Endothelial cell of umbilical vein (primary cell): ENCODE results near the gene HDAC9. TPM values are rescaled to one million over a fixed set of nuclear protein-coding genes. Genes with fewer than 3 reads are reported as not detected.

Source experiments
- BruUV-seq: library from RNA; stranded (reverse); fragments of 400-500 nt; replicated peaks from 2 replicates; lab custom pipeline; 2021; lab: Mats Ljungman, UMichigan
- CTCF ChIA-PET: fragments of 300-600, 350-600 bp; sonication (Branson Sonifier 250); formaldehyde crosslinking; loops from one replicate; lab custom pipeline; 2021; ENCODE audit warnings: antibody characterized with exemption, inconsistent platforms; lab: Charles Lee
- POLR2A ChIA-PET: fragments of 300-600, 350-600 bp; sonication (Branson Sonifier 250); formaldehyde crosslinking; loops from one replicate; lab custom pipeline; 2021; ENCODE audit warnings: antibody characterized with exemption, inconsistent platforms; lab: Charles Lee
- DNase-seq: peaks from one replicate; pipeline ENCODE4 v3.0.0-alpha.2; 2011; ENCODE audit warnings: low read depth, low spot score
- FAIRE-seq: peaks from 2 replicates; lab custom pipeline; 2011; peaks lifted over from hg19 to GRCh38; lab: Jason Lieb, UNC
- H2AFZ ChIP-seq: 2 replicates; pipeline ENCODE4 v1.6.0; 2012; ENCODE audit warnings: low read depth, low read length, control low read depth, inconsistent platforms
- H3K27ac ChIP-seq: 2 replicates; pipeline ENCODE4 v1.5.1; 2011; ENCODE audit warnings: low read depth, mild to moderate bottlenecking, control low read depth, low read length, moderate library complexity; ENCODE audit not compliant: insufficient read depth
- H3K27me3 ChIP-seq, 2 experiments: 2 replicates each; pipeline versions ENCODE4 v1.6.0 to v1.6.1; 2011; ENCODE audit warnings: low read length in 2 of 2, mixed read lengths in 1 of 2; ENCODE audit not compliant: control insufficient read depth in 2 of 2, insufficient read depth in 2 of 2
- H3K36me3 ChIP-seq, 2 experiments: 2 replicates in 1 of 2; 3 replicates in 1 of 2; pipeline ENCODE4 v1.5.1; 2011; ENCODE audit warnings: low read length in 2 of 2, mild to moderate bottlenecking in 1 of 2, moderate library complexity in 1 of 2; ENCODE audit not compliant: control insufficient read depth in 2 of 2, insufficient read depth in 2 of 2; ENCODE audit errors: extremely low read depth in 1 of 2
- H3K4me1 ChIP-seq: 3 replicates; pipeline ENCODE4 v1.5.1; 2011; ENCODE audit warnings: mild to moderate bottlenecking, low read length; ENCODE audit not compliant: control insufficient read depth, insufficient read depth; ENCODE audit errors: extremely low read depth
- H3K4me2 ChIP-seq: 2 replicates; pipeline ENCODE4 v1.6.1; 2011; ENCODE audit warnings: low read length, control low read depth, mixed read lengths; ENCODE audit not compliant: insufficient read depth
- H3K4me3 ChIP-seq, 3 experiments: fragments of 200-600 bp in 1 of 3; sonication (generic), shearing (Covaris generic) in 1 of 3; replicated peaks in 1 of 3; 2 replicates each; pipeline ENCODE4 v1.5.1; 2011 to 2016; ENCODE audit warnings: control low read depth in 3 of 3, low read length in 3 of 3, mild to moderate bottlenecking in 2 of 3, inconsistent platforms in 1 of 3, low read depth in 1 of 3, moderate library complexity in 1 of 3; ENCODE audit not compliant: insufficient read depth in 1 of 3
- H3K79me2 ChIP-seq: 2 replicates; pipeline ENCODE4 v1.6.0; 2012; ENCODE audit warnings: low read length, inconsistent platforms; ENCODE audit not compliant: control insufficient read depth, insufficient read depth
- H3K9ac ChIP-seq: replicated peaks from 2 replicates; pipeline ENCODE3; 2011; ENCODE audit warnings: low read length, control low read depth; ENCODE audit not compliant: insufficient read depth; ENCODE audit errors: extremely low read depth
- H3K9me1 ChIP-seq: replicated peaks from 3 replicates; pipeline ENCODE4 v1.6.0; 2011; ENCODE audit warnings: mild to moderate bottlenecking, low read length; ENCODE audit not compliant: control insufficient read depth, insufficient read depth; ENCODE audit errors: extremely low read depth
- H3K9me3 ChIP-seq: replicated peaks from 2 replicates; pipeline ENCODE4 v1.5.1; 2012; ENCODE audit warnings: low read length, inconsistent platforms; ENCODE audit not compliant: control insufficient read depth, insufficient read depth
- H4K20me1 ChIP-seq: replicated peaks from 2 replicates; pipeline ENCODE3; 2011; ENCODE audit warnings: mild to moderate bottlenecking, low read length; ENCODE audit not compliant: control insufficient read depth, insufficient read depth; ENCODE audit errors: extremely low read depth
- EZH2 ChIP-seq: IDR thresholded peaks from 2 replicates; pipeline ENCODE4 v1.6.1; 2012; ENCODE audit warnings: borderline replicate concordance, low read depth, mild to moderate bottlenecking, moderate library complexity, low read length, inconsistent platforms; ENCODE audit not compliant: severe bottlenecking
- FOS ChIP-seq: IDR thresholded peaks from 2 replicates; pipeline ENCODE4 v1.6.1; 2011; ENCODE audit warnings: mild to moderate bottlenecking, low read length, moderate library complexity, borderline replicate concordance; ENCODE audit not compliant: insufficient read depth
- GATA2 ChIP-seq: IDR thresholded peaks from 2 replicates; pipeline ENCODE4 v1.7.0; 2011; ENCODE audit warnings: low read depth, mild to moderate bottlenecking, moderate library complexity, mixed read lengths, low read length; ENCODE audit not compliant: insufficient read length, insufficient read depth
- JUN ChIP-seq: IDR thresholded peaks from 2 replicates; pipeline ENCODE4 v1.6.1; 2011; ENCODE audit warnings: borderline replicate concordance, low read depth; ENCODE audit not compliant: insufficient read length, insufficient read depth
- MYC ChIP-seq: IDR thresholded peaks from one replicate; pipeline ENCODE4 v1.6.1; 2011; ENCODE audit warnings: mild to moderate bottlenecking, low read depth, low read length
- POLR2A ChIP-seq: IDR thresholded peaks from 2 replicates; pipeline ENCODE4 v1.6.1; 2012; ENCODE audit warnings: low read depth, mild to moderate bottlenecking, control low read depth, low read length
- POLR2AphosphoS5 ChIP-seq: IDR thresholded peaks from 2 replicates; pipeline ENCODE4 v1.6.1; 2012; ENCODE audit warnings: low read depth, mild to moderate bottlenecking, control low read depth, low read length, moderate library complexity; ENCODE audit not compliant: insufficient read depth
- dilution Hi-C: fragments of 300-500 bp; cut with MboI; formaldehyde crosslinking; loops from one replicate; pipeline ENCODE4 v1.15.0; 2019; ENCODE audit warnings: low sequenced_read_pairs; ENCODE audit not compliant: extremely low pct_ligation_motif_present
- intact Hi-C: fragments of 100-400 bp; cut with micrococcal nuclease; formaldehyde crosslinking; loops from one replicate; pipeline ENCODE4 v1.10.0; 2022
- polyA plus RNA-seq, 4 experiments: library from polyadenylated mRNA; depleted of rRNA in 3 of 4; stranded (reverse) in 3 of 4; unstranded in 1 of 4; fragments of >200 nt; gene quantifications; 2 replicates each; pipeline versions ENCODE4 v1.2.1 to v1.2.3, GENCODE V29; 2011 to 2012; ENCODE audit warnings: missing spikeins in 1 of 4
- total RNA-seq: library from RNA; stranded (reverse); gene quantifications from 2 replicates; pipeline ENCODE4 v1.2.3, GENCODE V29; 2021
- TF ChIP-seq, protein P1 (sequence below), 2 donors: IDR thresholded peaks; 1 replicate in 1 of 2; 2 replicates in 1 of 2; pipeline ENCODE4 v1.5.1; 2011; ENCODE audit warnings: low read length in 2 of 2, mild to moderate bottlenecking in 2 of 2, moderate library complexity in 2 of 2, control low read depth in 1 of 2, inconsistent platforms in 1 of 2, low read depth in 1 of 2; ENCODE audit not compliant: insufficient read depth in 1 of 2; ENCODE audit errors: extremely low read depth in 1 of 2
- TF ChIP-seq, protein P2 (sequence below): IDR thresholded peaks from 2 replicates; pipeline ENCODE4 v1.6.1; 2011; ENCODE audit not compliant: insufficient read depth, insufficient read length

The HDAC9 gene
- total and polyA plus RNA-seq, 2 donors (not counting 3 experiments of a cell fraction or from before 2014, with no cell fraction given) = 1.8 to 11.6 TPM

DNA sequence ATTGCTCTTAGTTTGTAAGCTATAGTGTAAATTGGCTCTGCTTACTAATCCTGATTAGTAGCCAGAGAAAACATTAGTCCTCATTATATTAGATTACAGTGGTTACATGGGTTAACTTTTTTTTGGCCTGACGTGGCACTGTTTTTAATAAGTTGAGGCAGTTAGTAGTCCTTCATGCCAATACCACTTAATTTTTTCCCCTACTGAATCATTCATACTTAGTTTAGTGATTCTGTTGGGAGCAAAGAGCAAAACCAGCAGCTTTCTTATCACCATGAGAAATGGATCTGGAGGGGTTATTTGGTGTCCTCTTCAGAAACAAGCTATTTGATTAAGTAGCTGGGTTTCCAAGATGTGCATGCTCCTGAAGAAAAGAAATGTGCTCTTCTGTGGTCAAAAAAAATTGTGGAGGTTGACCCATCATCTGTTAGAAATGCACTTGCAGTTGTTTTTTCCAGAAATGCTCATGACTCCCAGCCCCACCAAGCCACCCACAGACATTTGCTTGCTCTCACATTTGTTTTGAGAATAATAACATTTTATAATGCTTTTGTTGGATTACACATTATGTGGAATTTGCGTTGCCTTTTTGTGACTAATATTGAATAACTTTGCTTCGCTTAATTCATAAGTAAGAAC, 258.5 kb downstream of the HDAC9 start:
- no peak overlapping the region for H3K4me2 ChIP-seq
- dilution Hi-C loops (no loop called here), intact Hi-C loops (no loop called here)
- H3K4me3 ChIP-seq = no peak overlapping the region
- no peaks in the 10 kb centered on the region for H3K27me3 ChIP-seq
- H3K27ac ChIP-seq = no peak overlapping the region
- BruUV-seq = no TSS peak
- FAIRE-seq (no peak), DNase-seq (no peak)
- POLR2A ChIA-PET = no interaction called here
- no peak overlapping the region for H2AFZ ChIP-seq
- CTCF ChIA-PET = no interaction called here
- TF ChIP-seq EZH2 = no peak
- no peak for TF ChIP-seq GATA2
- no peak for TF ChIP-seq JUN
- no peak for TF ChIP-seq POLR2AphosphoS5
- no peak for TF ChIP-seq POLR2A
- no peak for TF ChIP-seq FOS
- no peak for TF ChIP-seq MYC
- TF ChIP-seq, protein P1, sequence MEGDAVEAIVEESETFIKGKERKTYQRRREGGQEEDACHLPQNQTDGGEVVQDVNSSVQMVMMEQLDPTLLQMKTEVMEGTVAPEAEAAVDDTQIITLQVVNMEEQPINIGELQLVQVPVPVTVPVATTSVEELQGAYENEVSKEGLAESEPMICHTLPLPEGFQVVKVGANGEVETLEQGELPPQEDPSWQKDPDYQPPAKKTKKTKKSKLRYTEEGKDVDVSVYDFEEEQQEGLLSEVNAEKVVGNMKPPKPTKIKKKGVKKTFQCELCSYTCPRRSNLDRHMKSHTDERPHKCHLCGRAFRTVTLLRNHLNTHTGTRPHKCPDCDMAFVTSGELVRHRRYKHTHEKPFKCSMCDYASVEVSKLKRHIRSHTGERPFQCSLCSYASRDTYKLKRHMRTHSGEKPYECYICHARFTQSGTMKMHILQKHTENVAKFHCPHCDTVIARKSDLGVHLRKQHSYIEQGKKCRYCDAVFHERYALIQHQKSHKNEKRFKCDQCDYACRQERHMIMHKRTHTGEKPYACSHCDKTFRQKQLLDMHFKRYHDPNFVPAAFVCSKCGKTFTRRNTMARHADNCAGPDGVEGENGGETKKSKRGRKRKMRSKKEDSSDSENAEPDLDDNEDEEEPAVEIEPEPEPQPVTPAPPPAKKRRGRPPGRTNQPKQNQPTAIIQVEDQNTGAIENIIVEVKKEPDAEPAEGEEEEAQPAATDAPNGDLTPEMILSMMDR (IDR thresholded peaks at IDR 0.05; ENCODE audit: extremely low read depth in 1 of 2, insufficient read depth in 1 of 2, low read depth in 1 of 2, low read length in 2 of 2) = no peak
- TF ChIP-seq, protein P2, sequence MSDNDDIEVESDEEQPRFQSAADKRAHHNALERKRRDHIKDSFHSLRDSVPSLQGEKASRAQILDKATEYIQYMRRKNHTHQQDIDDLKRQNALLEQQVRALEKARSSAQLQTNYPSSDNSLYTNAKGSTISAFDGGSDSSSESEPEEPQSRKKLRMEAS = no peak
- no peaks in the 10 kb centered on the region for H3K36me3 ChIP-seq
- no peaks in the 10 kb centered on the region for H3K9me3 ChIP-seq
- no peak overlapping the region for H3K9ac ChIP-seq
- no peaks in the 10 kb centered on the region for H4K20me1 ChIP-seq
- H3K4me1 ChIP-seq = no peaks in the 10 kb centered on the region
- H3K79me2 ChIP-seq = no peaks in the 10 kb centered on the region
- no peaks in the 10 kb centered on the region for H3K9me1 ChIP-seq
